H9 (cell line): ENCODE results near the gene USH2A. TPM values are rescaled to one million over a fixed set of nuclear protein-coding genes. Genes with fewer than 3 reads are reported as not detected.

Source experiments
- DNase-seq: peaks from one replicate; pipeline ENCODE4 v3.0.0-alpha.2; 2017
- H2AFZ ChIP-seq: one replicate; pipeline ENCODE4 v1.6.1; 2013; ENCODE audit warnings: mild to moderate bottlenecking, low read length, control low read depth, moderate library complexity
- H2AK5ac ChIP-seq: 2 replicates; pipeline ENCODE4 v1.6.1; 2013; ENCODE audit warnings: low read length, control low read depth, mixed read lengths; ENCODE audit not compliant: insufficient read length
- H2BK120ac ChIP-seq: one replicate; pipeline ENCODE4 v1.6.1; 2013; ENCODE audit warnings: low read depth, mild to moderate bottlenecking, low read length, control low read depth, inconsistent platforms; ENCODE audit not compliant: poor library complexity, severe bottlenecking
- H2BK12ac ChIP-seq: 2 replicates; pipeline ENCODE4 v1.6.1; 2013; ENCODE audit warnings: low read length, control low read depth, mixed read lengths, low read depth; ENCODE audit not compliant: insufficient read length
- H2BK15ac ChIP-seq: 2 replicates; pipeline ENCODE4 v1.6.1; 2013; ENCODE audit warnings: low read depth, low read length, control low read depth
- H2BK20ac ChIP-seq: one replicate; pipeline ENCODE4 v1.6.1; 2013; ENCODE audit warnings: low read depth, mild to moderate bottlenecking, low read length, control low read depth, inconsistent platforms; ENCODE audit not compliant: poor library complexity, severe bottlenecking
- H2BK5ac ChIP-seq: 2 replicates; pipeline ENCODE4 v1.6.1; 2013; ENCODE audit warnings: low read length, control low read depth, mixed read lengths; ENCODE audit not compliant: insufficient read length
- H3K14ac ChIP-seq: 2 replicates; pipeline ENCODE4 v1.6.1; 2013; ENCODE audit warnings: low read length, control low read depth; ENCODE audit not compliant: insufficient read depth
- H3K18ac ChIP-seq: 2 replicates; pipeline ENCODE4 v1.6.1; 2013; ENCODE audit warnings: low read depth, mild to moderate bottlenecking, mixed read lengths, low read length, control low read depth; ENCODE audit not compliant: insufficient read length
- H3K23ac ChIP-seq: 2 replicates; pipeline ENCODE4 v1.6.1; 2013; ENCODE audit warnings: low read length, control low read depth, mixed read lengths, low read depth; ENCODE audit not compliant: insufficient read length
- H3K23me2 ChIP-seq: 2 replicates; pipeline ENCODE4 v1.6.1; 2013; ENCODE audit warnings: low read depth, mild to moderate bottlenecking, mixed read lengths, low read length, control low read depth; ENCODE audit not compliant: insufficient read length, poor library complexity, severe bottlenecking
- H3K27ac ChIP-seq: 2 replicates; pipeline ENCODE4 v1.5.1; 2013; ENCODE audit warnings: low read length, control low read depth, mixed read lengths, low read depth; ENCODE audit not compliant: insufficient read length
- H3K27me3 ChIP-seq: 2 replicates; pipeline ENCODE4 v1.6.1; 2013; ENCODE audit warnings: low read length, control low read depth, inconsistent platforms; ENCODE audit not compliant: insufficient read depth
- H3K4ac ChIP-seq: 2 replicates; pipeline ENCODE4 v1.6.1; 2013; ENCODE audit warnings: low read depth, mild to moderate bottlenecking, control low read depth, inconsistent platforms, low read length, moderate library complexity
- H3K4me1 ChIP-seq: 2 replicates; pipeline ENCODE4 v1.6.1; 2013; ENCODE audit warnings: low read length, control low read depth, inconsistent platforms; ENCODE audit not compliant: insufficient read depth
- H3K4me2 ChIP-seq: 2 replicates; pipeline ENCODE4 v1.6.1; 2013; ENCODE audit warnings: low read length, control low read depth, mixed read lengths; ENCODE audit not compliant: insufficient read length, insufficient read depth
- H3K56ac ChIP-seq: 2 replicates; pipeline ENCODE4 v1.6.1; 2013; ENCODE audit warnings: low read depth, mild to moderate bottlenecking, mixed read lengths, low read length, control low read depth; ENCODE audit not compliant: insufficient read length
- H3K79me1 ChIP-seq: 2 replicates; pipeline ENCODE4 v1.6.1; 2013; ENCODE audit warnings: low read depth, mild to moderate bottlenecking, moderate library complexity, low read length, control low read depth, inconsistent platforms; ENCODE audit not compliant: insufficient read depth, poor library complexity, severe bottlenecking
- H3K79me2 ChIP-seq: 2 replicates; pipeline ENCODE4 v1.6.1; 2013; ENCODE audit warnings: low read length, control low read depth, inconsistent platforms; ENCODE audit not compliant: insufficient read depth
- H3K9ac ChIP-seq: 2 replicates; pipeline ENCODE4 v1.6.1; 2013; ENCODE audit warnings: low read length, control low read depth, mixed read lengths; ENCODE audit not compliant: insufficient read length; ENCODE audit errors: extremely low read depth
- H3K9me3 ChIP-seq: one replicate; pipeline ENCODE4 v1.6.1; 2013; ENCODE audit warnings: low read depth, low read length, inconsistent platforms; ENCODE audit not compliant: control insufficient read depth
- H3T11ph ChIP-seq: one replicate; pipeline ENCODE4 v1.6.1; 2013; ENCODE audit warnings: mild to moderate bottlenecking, low read length, control low read depth, inconsistent platforms
- H4K20me1 ChIP-seq: one replicate; pipeline ENCODE4 v1.6.1; 2013; ENCODE audit not compliant: control insufficient read depth, insufficient read length, insufficient read depth
- H4K5ac ChIP-seq: 2 replicates; pipeline ENCODE4 v1.6.1; 2013; ENCODE audit warnings: low read depth, mild to moderate bottlenecking, mixed read lengths, low read length, control low read depth; ENCODE audit not compliant: insufficient read length
- H4K8ac ChIP-seq: replicated peaks from 2 replicates; pipeline ENCODE4 v1.6.1; 2013; ENCODE audit warnings: low read length, control low read depth, mixed read lengths, low read depth; ENCODE audit not compliant: insufficient read length
- H4K91ac ChIP-seq: 2 replicates; pipeline ENCODE4 v1.6.1; 2013; ENCODE audit warnings: low read depth, mild to moderate bottlenecking, moderate library complexity, mixed read lengths, low read length, control low read depth; ENCODE audit not compliant: insufficient read length
- H3K27ac Mint-ChIP-seq, 3 experiments: 2 replicates in 2 of 3; 3 replicates in 1 of 3; pipeline ENCODE4 v1.8.0; 2020 to 2021; ENCODE audit warnings: mixed read lengths in 3 of 3, mild to moderate bottlenecking in 1 of 3, moderate library complexity in 1 of 3
- H3K27me3 Mint-ChIP-seq: 2 replicates; pipeline ENCODE4 v1.8.0; 2021; ENCODE audit warnings: low read depth, mild to moderate bottlenecking, moderate library complexity, mixed read lengths
- H3K36me3 Mint-ChIP-seq, 3 experiments: 2 replicates in 2 of 3; 3 replicates in 1 of 3; pipeline ENCODE4 v1.8.0; 2020 to 2021; ENCODE audit warnings: low read depth in 3 of 3, mixed read lengths in 3 of 3; ENCODE audit not compliant: insufficient read depth in 1 of 3
- H3K4me1 Mint-ChIP-seq, 2 experiments: 2 replicates each; pipeline ENCODE4 v1.8.0; 2020; ENCODE audit warnings: mixed read lengths in 2 of 2
- H3K4me3 Mint-ChIP-seq, 2 experiments: 2 replicates in 1 of 2; 3 replicates in 1 of 2; pipeline ENCODE4 v1.8.0; 2020 to 2021; ENCODE audit warnings: mild to moderate bottlenecking in 2 of 2, mixed read lengths in 2 of 2, moderate library complexity in 1 of 2
- H3K9me3 Mint-ChIP-seq, 2 experiments: 2 replicates in 1 of 2; 3 replicates in 1 of 2; pipeline ENCODE4 v1.8.0; 2020; ENCODE audit warnings: mild to moderate bottlenecking in 2 of 2, mixed read lengths in 2 of 2, moderate library complexity in 1 of 2
- CTCF ChIP-seq: fragments of 200-600 bp; sonication (generic); conservative IDR thresholded peaks from 3 replicates; pipeline ENCODE4 v1.8.0; 2021; ENCODE audit warnings: antibody characterized with exemption, mild to moderate bottlenecking
- total RNA-seq: library from RNA; stranded (reverse); gene quantifications from 2 replicates; pipeline ENCODE4 v1.2.1, GENCODE V29; 2021

USH2A gene
- total RNA-seq, 1 experiment from 2014 or later = 0.11 TPM

GRCh38 chr1:215797859-215798258, 625.4 kb downstream of the USH2A start:
- Histone ChIP-seq H3T11ph (no peak overlapping the region), H2BK20ac (no peak overlapping the region), H2BK12ac (no peak overlapping the region), H4K91ac (no peak overlapping the region), H3K18ac (no peak overlapping the region), H2AFZ (no peak overlapping the region), H4K5ac (no peak overlapping the region), H4K8ac (no peak overlapping the region), H3K56ac (no peak overlapping the region), H3K27me3 (no peaks in the 10 kb centered on the region), H3K9ac (no peak overlapping the region), H3K23ac (no peak overlapping the region), H4K20me1 (no peaks in the 10 kb centered on the region), H3K79me1 (no peaks in the 10 kb centered on the region), H3K9me3 (no peaks in the 10 kb centered on the region), H3K23me2 (no peaks in the 10 kb centered on the region), H3K27ac (no peak overlapping the region), H2BK120ac (no peak overlapping the region), H3K14ac (no peak overlapping the region), H2BK5ac (no peak overlapping the region), H3K4ac (no peak overlapping the region), H3K4me2 (no peak overlapping the region), H3K79me2 (no peaks in the 10 kb centered on the region), H2BK15ac (no peak overlapping the region), H2AK5ac (no peak overlapping the region), H3K4me1 (no peaks in the 10 kb centered on the region)
- no peak for DNase-seq
- Mint-ChIP-seq H3K36me3 (no peaks in the 10 kb centered on the region), H3K27ac (no peak overlapping the region), H3K9me3 (no peaks in the 10 kb centered on the region; a peak in 1 of 5 replicates), H3K4me1 (no peaks in the 10 kb centered on the region), H3K27me3 (no peaks in the 10 kb centered on the region), H3K4me3 (no peak overlapping the region)
- TF ChIP-seq CTCF = no peak
